OCI-LY7 (cell line): ENCODE data around the gene MAGEB10. TPM values are rescaled to one million over a fixed set of nuclear protein-coding genes. Genes with fewer than 3 reads are reported as not detected.
"Not testable (repeated sequence)": the region's sequence is repeated elsewhere in the genome, so short reads cannot be mapped to it uniquely, and the experiment has no call there.

Experiments used
- BruUV-seq: library from RNA; stranded (reverse); fragments of 400-500 nt; replicated peaks from 2 replicates; lab custom pipeline; 2021; lab: Mats Ljungman, UMichigan
- CTCF ChIA-PET: fragments of 300-600 bp; sonication (Branson Sonifier 250); formaldehyde crosslinking; loops from one replicate; lab custom pipeline; 2022; ENCODE audit warnings: antibody characterized with exemption; ENCODE audit not compliant: unreplicated experiment; lab: Charles Lee
- POLR2A ChIA-PET: fragments of 300-600 bp; sonication (Branson Sonifier 250); formaldehyde crosslinking; loops from one replicate; lab custom pipeline; 2022; ENCODE audit warnings: antibody characterized with exemption; lab: Charles Lee
- DNase-seq: peaks from one replicate; pipeline ENCODE4 v3.0.0-alpha.2; 2015; ENCODE audit warnings: low spot score
- H2AFZ ChIP-seq: fragments of 200-600 bp; sonication (generic), shearing (Covaris generic); 2 replicates; pipeline ENCODE4 v1.6.1; 2014; ENCODE audit warnings: mild to moderate bottlenecking, antibody characterized with exemption, low read length, moderate library complexity
- H3K27ac ChIP-seq: fragments of 200-600 bp; sonication (generic); 2 replicates; pipeline ENCODE4 v1.5.1; 2014; ENCODE audit warnings: mixed run types, low read depth, mild to moderate bottlenecking, moderate library complexity, low read length, inconsistent platforms; ENCODE audit not compliant: poor library complexity, severe bottlenecking
- H3K36me3 ChIP-seq: fragments of 200-600 bp; sonication (generic); 2 replicates; pipeline ENCODE4 v1.6.1; 2014; ENCODE audit warnings: mild to moderate bottlenecking, antibody characterized with exemption, low read length, moderate library complexity, mixed read lengths; ENCODE audit not compliant: insufficient read depth
- H3K4me1 ChIP-seq: fragments of 200-600 bp; sonication (generic); 2 replicates; pipeline ENCODE4 v1.5.1; 2014; ENCODE audit warnings: mild to moderate bottlenecking, low read length; ENCODE audit not compliant: insufficient read depth, poor library complexity, severe bottlenecking
- H3K4me2 ChIP-seq: fragments of 200-600 bp; sonication (generic); 2 replicates; pipeline ENCODE4 v1.6.1; 2014; ENCODE audit warnings: mild to moderate bottlenecking, low read length
- H3K4me3 ChIP-seq: fragments of 200-600 bp; sonication (generic); 2 replicates; pipeline ENCODE4 v1.5.1; 2014; ENCODE audit warnings: mild to moderate bottlenecking, low read depth, low read length; ENCODE audit not compliant: poor library complexity, severe bottlenecking
- H3K79me2 ChIP-seq: fragments of 200-600 bp; sonication (generic); 2 replicates; pipeline ENCODE4 v1.6.1; 2016; ENCODE audit warnings: low read depth, mild to moderate bottlenecking, low read length, moderate library complexity, mixed read lengths; ENCODE audit not compliant: insufficient read depth
- H3K9me2 ChIP-seq: fragments of 200-600 bp; sonication (generic); 2 replicates; pipeline ENCODE4 v1.6.1; 2016; ENCODE audit warnings: mild to moderate bottlenecking, low read length, mixed read lengths; ENCODE audit not compliant: insufficient read depth
- H3K9me3 ChIP-seq: fragments of 200-600 bp; sonication (generic); 2 replicates; pipeline ENCODE4 v1.6.1; 2014; ENCODE audit warnings: mild to moderate bottlenecking, mixed run types, low read length, mixed read lengths
- H4K20me1 ChIP-seq: fragments of 200-600 bp; sonication (generic); 2 replicates; pipeline ENCODE4 v1.6.1; 2014; ENCODE audit warnings: mild to moderate bottlenecking, antibody characterized with exemption, low read length, moderate library complexity, mixed read lengths; ENCODE audit not compliant: insufficient read depth
- CTCF ChIP-seq: fragments of 200-600 bp; sonication (generic); conservative IDR thresholded peaks from 2 replicates; pipeline ENCODE4 v1.5.1; 2014; ENCODE audit warnings: mild to moderate bottlenecking, antibody characterized with exemption, low read length, moderate library complexity, mixed read lengths
- EZH2phosphoT487 ChIP-seq: fragments of 200-600 bp; sonication (generic); IDR thresholded peaks from 2 replicates; pipeline ENCODE4 v1.6.1; 2018; ENCODE audit warnings: low read depth, borderline replicate concordance, mild to moderate bottlenecking, mixed run types, antibody characterized with exemption, low read length, moderate library complexity, mixed read lengths
- intact Hi-C: fragments of 100-400 bp; cut with micrococcal nuclease; formaldehyde crosslinking; loops from one replicate; pipeline ENCODE4 v1.10.0; 2022; ENCODE audit not compliant: unreplicated experiment
- total RNA-seq, 2 experiments: library from RNA; depleted of rRNA in 1 of 2; stranded (reverse); fragments of >200 nt in 1 of 2; shearing (Covaris generic) in 1 of 2; gene quantifications; 2 replicates each; pipeline ENCODE4 v1.2.3, GENCODE V29; 2014 to 2022

Gene MAGEB10
- total RNA-seq, 2 experiments from 2014 or later: not detected

GRCh38 chrX:27808226-27808625 lies 436 bp downstream of the MAGEB10 start:
- no peaks in the 10 kb centered on the region for H3K36me3 ChIP-seq
- no peak for DNase-seq
- H4K20me1 ChIP-seq: no peaks in the 10 kb centered on the region
- no peaks in the 10 kb centered on the region for H3K9me2 ChIP-seq
- no peak overlapping the region for H3K4me2 ChIP-seq
- H3K27ac ChIP-seq: no peak overlapping the region
- H3K79me2 ChIP-seq: no peaks in the 10 kb centered on the region
- no peaks in the 10 kb centered on the region for H3K4me1 ChIP-seq
- BruUV-seq: no TSS peak
- no peaks in the 10 kb centered on the region for H3K9me3 ChIP-seq
- H3K4me3 ChIP-seq: no peak overlapping the region
- intact Hi-C loops: no loop called here
- H2AFZ ChIP-seq: no peak overlapping the region
- ChIA-PET POLR2A (no interaction called here), CTCF (no interaction called here)
- TF ChIP-seq EZH2phosphoT487 (no peak), CTCF (no peak)

- DNase-seq, intact Hi-C loops, H4K20me1 ChIP-seq, H3K9me3 ChIP-seq, H3K9me2 ChIP-seq, POLR2A ChIA-PET, H3K36me3 ChIP-seq, H3K27ac ChIP-seq, CTCF ChIA-PET, H3K4me2 ChIP-seq, BruUV-seq, H3K4me1 ChIP-seq, H3K79me2 ChIP-seq, H2AFZ ChIP-seq, H3K4me3 ChIP-seq: not testable (repeated sequence)
Measured at GRCh38 chrX:27808991-27809859, 1.4 kb downstream of the MAGEB10 start.

- intact Hi-C loops: no loop called here
- H3K27ac ChIP-seq: no peak overlapping the region
- no TSS peak for BruUV-seq
- H3K9me3 ChIP-seq: no peaks in the 10 kb centered on the region
- H4K20me1 ChIP-seq: no peaks in the 10 kb centered on the region
- no peak overlapping the region for H2AFZ ChIP-seq
- DNase-seq: no peak
- TF ChIP-seq EZH2phosphoT487: no peak
- no peak for TF ChIP-seq CTCF
- no peak overlapping the region for H3K4me3 ChIP-seq
- ChIA-PET POLR2A (no interaction called here), CTCF (no interaction called here)
- H3K79me2 ChIP-seq: no peaks in the 10 kb centered on the region
- no peak overlapping the region for H3K4me2 ChIP-seq
- H3K9me2 ChIP-seq: no peaks in the 10 kb centered on the region
- H3K4me1 ChIP-seq: no peaks in the 10 kb centered on the region
- no peaks in the 10 kb centered on the region for H3K36me3 ChIP-seq
Measured at GRCh38 chrX:27815209-27815608, 7.4 kb downstream of the MAGEB10 start.
